K562 (cell line): ENCODE results near the gene XPO6. TPM values are rescaled to one million over a fixed set of nuclear protein-coding genes. Genes with fewer than 3 reads are reported as not detected.
A peak's percentile ranks its signal among the peaks of the same experiment; 100 is the strongest.

Source experiments
- ATAC-seq: fragments of 200-7000 bp; cut with Tn5 transposase; 3 replicates; pipeline ENCODE4 v1.9.1; 2020; ENCODE audit warnings: moderate library complexity
- BruUV-seq: library from RNA; stranded (reverse); fragments of 400-500 nt; replicated peaks from 2 replicates; lab custom pipeline; 2021; lab: Mats Ljungman, UMichigan
- CTCF ChIA-PET: fragments of 300-600 bp; formaldehyde crosslinking; extraction: SDS; loops from one replicate; lab custom pipeline; 2021; ENCODE audit warnings: low intra/inter-chr PET ratio; lab: Yijun Ruan, JAX
- POLR2A ChIA-PET: fragments of 300-600, 350-650 bp; sonication (Branson Sonifier 250); formaldehyde crosslinking; extraction: SDS; loops from one replicate; lab custom pipeline; 2021; ENCODE audit warnings: antibody characterized with exemption, inconsistent platforms; lab: Yijun Ruan, JAX
- DNase-seq, 4 experiments: peaks; one replicate each; pipeline versions ENCODE4 v3.0.0 to v3.0.0-alpha.2; 2011 to 2018; ENCODE audit warnings: low spot score in 3 of 4, mixed read lengths in 3 of 4; ENCODE audit errors: extremely low read depth in 1 of 4
- FAIRE-seq: peaks from 2 replicates; lab custom pipeline; 2011; peaks lifted over from hg19 to GRCh38; lab: Jason Lieb, UNC
- H2AFZ ChIP-seq: 2 replicates; pipeline ENCODE4 v1.6.0; 2011; ENCODE audit warnings: low read depth, low read length, control low read depth, inconsistent platforms
- H3K27ac ChIP-seq: fragments of 200-600 bp; 3 replicates; pipeline ENCODE4 v1.8.0; 2011; ENCODE audit warnings: low read depth, mild to moderate bottlenecking, control low read depth, inconsistent platforms, low read length, moderate library complexity, mixed read lengths; ENCODE audit errors: extremely low read depth
- H3K27me3 ChIP-seq, 2 experiments: fragments of 300-600 bp in 1 of 2; 2 replicates in 1 of 2; 3 replicates in 1 of 2; pipeline versions ENCODE4 v1.6.0 to v1.8.0; 2011; ENCODE audit warnings: inconsistent platforms in 2 of 2, low read length in 2 of 2, mild to moderate bottlenecking in 1 of 2, mixed read lengths in 1 of 2, moderate library complexity in 1 of 2; ENCODE audit not compliant: control insufficient read depth in 2 of 2, insufficient read depth in 2 of 2
- H3K36me3 ChIP-seq: fragments of 300-600 bp; 3 replicates; pipeline ENCODE4 v1.8.0; 2011; ENCODE audit warnings: mild to moderate bottlenecking, low read length, inconsistent platforms; ENCODE audit not compliant: control insufficient read depth, insufficient read depth
- H3K4me1 ChIP-seq, 2 experiments: fragments of 200-600 bp in 1 of 2; replicated peaks in 1 of 2; 2 replicates in 1 of 2; 3 replicates in 1 of 2; pipeline versions ENCODE4 v1.5.1 to v1.8.0; 2011; ENCODE audit warnings: inconsistent platforms in 2 of 2, low read length in 2 of 2, mild to moderate bottlenecking in 1 of 2, mixed read lengths in 1 of 2, moderate library complexity in 1 of 2; ENCODE audit not compliant: control insufficient read depth in 2 of 2, insufficient read depth in 2 of 2
- H3K4me2 ChIP-seq: 2 replicates; pipeline ENCODE4 v1.6.1; 2011; ENCODE audit warnings: low read length, control low read depth, inconsistent platforms, mixed read lengths; ENCODE audit not compliant: insufficient read depth
- H3K4me3 ChIP-seq: fragments of 200-600 bp; sonication (generic), shearing (Covaris generic); 2 replicates; pipeline ENCODE4 v1.5.1; 2016; ENCODE audit warnings: control low read depth, inconsistent platforms
- H3K79me2 ChIP-seq: fragments of 200-600 bp; 3 replicates; pipeline ENCODE4 v1.8.0; 2011; ENCODE audit warnings: low read length, inconsistent platforms; ENCODE audit not compliant: control insufficient read depth, insufficient read depth
- H3K9ac ChIP-seq, 2 experiments: 2 replicates each; pipeline versions ENCODE4 v1.6.0 to v1.6.1; 2011; ENCODE audit warnings: low read depth in 2 of 2, low read length in 2 of 2, control low read depth in 1 of 2, inconsistent platforms in 1 of 2, mild to moderate bottlenecking in 1 of 2, mixed read lengths in 1 of 2; ENCODE audit not compliant: insufficient read depth in 1 of 2
- H3K9me1 ChIP-seq: one replicate; pipeline ENCODE4 v1.6.0; 2011; ENCODE audit warnings: inconsistent platforms, mild to moderate bottlenecking, low read length, moderate library complexity; ENCODE audit not compliant: control insufficient read depth, insufficient read depth
- H3K9me3 ChIP-seq: replicated peaks from 2 replicates; pipeline ENCODE4 v1.5.1; 2011; ENCODE audit warnings: low read depth, low read length, inconsistent platforms; ENCODE audit not compliant: control insufficient read depth, insufficient read depth
- H4K20me1 ChIP-seq: replicated peaks from 2 replicates; pipeline ENCODE4 v1.6.1; 2011; ENCODE audit warnings: low read length, inconsistent platforms, mixed read lengths; ENCODE audit not compliant: control insufficient read depth, insufficient read depth
- CEBPG ChIP-seq, 3 experiments: fragments of 200-800 bp in 1 of 3; sonication (Bioruptor generic) in 1 of 3; sonication (generic) in 1 of 3; formaldehyde crosslinking in 1 of 3; IDR thresholded peaks in 2 of 3; conservative IDR thresholded peaks in 1 of 3; 2 replicates each; pipeline versions ENCODE4 v1.6.1 to v1.8.0; 2016 to 2022; ENCODE audit warnings: missing compliant biosample characterization in 2 of 3, missing genetic modification characterization in 2 of 3, mild to moderate bottlenecking in 1 of 3, missing genetic modification reagents in 1 of 3
- CHD4 ChIP-seq: fragments of 200-600 bp; sonication (generic); IDR thresholded peaks from 3 replicates; pipeline ENCODE4 v1.6.1; 2012; ENCODE audit warnings: low read depth, mild to moderate bottlenecking, mixed read lengths, low read length, inconsistent platforms; ENCODE audit not compliant: insufficient read depth, insufficient replicate concordance, poor library complexity, severe bottlenecking
- E2F5 ChIP-seq: sonication (generic); formaldehyde crosslinking; IDR thresholded peaks from 2 replicates; pipeline ENCODE4 v1.8.0; 2022; ENCODE audit warnings: mild to moderate bottlenecking, missing genetic modification reagents
- EP300 ChIP-seq: IDR thresholded peaks from 2 replicates; pipeline ENCODE4 v1.6.1; 2012; ENCODE audit warnings: low read length, improper control_type of control experiment
- FOXJ2 ChIP-seq: fragments of 200-800 bp; sonication (Bioruptor generic); IDR thresholded peaks from 2 replicates; pipeline ENCODE4 v1.6.1; 2016; ENCODE audit warnings: missing genetic modification characterization, missing compliant biosample characterization
- JUND ChIP-seq, 2 experiments: IDR thresholded peaks; 2 replicates in 1 of 2; 3 replicates in 1 of 2; pipeline ENCODE4 v1.6.1; 2011; ENCODE audit warnings: borderline replicate concordance in 2 of 2, low read depth in 2 of 2, low read length in 2 of 2, improper control_type of control experiment in 1 of 2, missing biosample characterization in 1 of 2, missing genetic modification characterization in 1 of 2, missing genetic modification reagents in 1 of 2
- NBN ChIP-seq: fragments of 450-650 bp; IDR thresholded peaks from 2 replicates; pipeline ENCODE4 v1.6.1; 2016; ENCODE audit warnings: low read depth, mild to moderate bottlenecking
- NFIC ChIP-seq: fragments of 450-650 bp; IDR thresholded peaks from 2 replicates; pipeline ENCODE4 v1.6.1; 2017; ENCODE audit warnings: mild to moderate bottlenecking, inconsistent platforms
- WGBS: fragments of 100-300 bp; shearing (Covaris generic); methylation state at CpG from one replicate; pipeline ENCODE4 v1.1.6; 2016; ENCODE audit warnings: low coverage, mixed read lengths; ENCODE audit not compliant: insufficient coverage; ENCODE audit errors: missing lambda C conversion rate; 5-methylcytosine and 5-hydroxymethylcytosine counted together
- in situ Hi-C: fragments of 300-500 bp; cut with MboI; formaldehyde crosslinking; loops from 4 replicates; pipeline ENCODE4 v1.15.0; 2018; ENCODE audit warnings: inconsistent platforms, mixed read lengths
- intact Hi-C: fragments of 100-400 bp; cut with micrococcal nuclease; formaldehyde crosslinking; loops from 2 replicates; pipeline ENCODE4 v1.14.2; 2022
- polyA plus RNA-seq, 8 experiments: library from polyadenylated mRNA; depleted of rRNA in 4 of 8; stranded (reverse) in 5 of 8; unstranded in 3 of 8; fragments of >200 nt; fragmentation: Nextera tagmentation in 2 of 8; fragmentation: Illumina TruSeq in 1 of 8; extraction: Ambion mirVana in 2 of 8; extraction: Trizol in 1 of 8; gene quantifications; 2 replicates each; pipeline versions ENCODE4 v1.2.1 to v1.2.3, GENCODE V29; 2011 to 2014; ENCODE audit warnings: inconsistent platforms in 1 of 8, missing spikeins in 1 of 8
- total RNA-seq, 7 experiments: library from RNA; depleted of rRNA in 6 of 7; stranded (reverse); fragments of >200 nt in 6 of 7; fragmentation: Illumina TruSeq in 2 of 7; extraction: Trizol in 2 of 7; gene quantifications; 2 replicates each; pipeline versions ENCODE4 v1.2.1 to v1.2.3, GENCODE V29; 2011 to 2021; ENCODE audit warnings: low replicate concordance in 1 of 7

Gene XPO6
- total and polyA plus RNA-seq, 9 of the 15 experiments (the other 6 are each of a cell fraction or from before 2014, with no cell fraction given) = 11.2 to 196 (median 119) TPM

- no peak overlapping the region for H3K4me2 ChIP-seq
- H3K36me3 ChIP-seq = no peaks in the 10 kb centered on the region
- H3K9ac ChIP-seq = peak overlapping the region in 1 of 2 experiments; percentile 35; a peak in 1 of 4 replicates
- in situ Hi-C loops (no loop called here), intact Hi-C loops (no loop called here)
- peaks cover 0 to 13% of the 10 kb centered on the region in 2 experiments; a peak in 2 of 5 replicates for H3K4me1 ChIP-seq
- H3K9me3 ChIP-seq = 0 out of 2 replicates have a peak, but pooled peaks cover 1% of the 10 kb centered on the region
- no TSS peak for BruUV-seq
- no peak for DNase-seq
- no peak for FAIRE-seq
- ChIA-PET POLR2A (interaction anchor here (1.0 kb wide), 1 partner anchor 38 kb away, joined by 3 read pairs; no protein-coding TSS in a partner anchor), CTCF (no interaction called here)
- peaks cover 22 to 39% of the 10 kb centered on the region in 2 experiments; a peak in 4 of 5 replicates for H3K27me3 ChIP-seq
- ATAC-seq = no peak
- WGBS = 36% methylated on average over 12 of the region's 12 CpGs
- H3K27ac ChIP-seq = no peak overlapping the region
- no peak overlapping the region for H2AFZ ChIP-seq
- no peaks in the 10 kb centered on the region for H3K79me2 ChIP-seq
- H3K4me3 ChIP-seq = no peak overlapping the region
- H4K20me1 ChIP-seq = 0 out of 2 replicates have a peak, but pooled peaks cover 10% of the 10 kb centered on the region
- no peaks in the 10 kb centered on the region for H3K9me1 ChIP-seq
- TF ChIP-seq CEBPG (CRISPR knock-in tag; IDR thresholded peaks at IDR 0.05) (no peak), CEBPG (tag; conservative IDR thresholded peaks at IDR 0.05 in 1 of 2, IDR thresholded peaks at IDR 0.05 in 1 of 2) (no peak), NBN (no peak), JUND (IDR thresholded peaks at IDR 0.05; ENCODE audit: borderline replicate concordance, low read depth, low read length) (no peak), JUND (tag; IDR thresholded peaks at IDR 0.05; ENCODE audit: borderline replicate concordance, low read depth, low read length) (no peak), FOXJ2 (no peak), NFIC (no peak), CHD4 (no peak), EP300 (no peak), E2F5 (no peak)
Measured at GRCh38 chr16:28255838-28256237, 44.1 kb upstream of the XPO6 start.
